Adrenal gland (tissue), 12 donors: Measurements from ENCODE around the gene VPS13D. TPM values are rescaled to one million over a fixed set of nuclear protein-coding genes. Genes with fewer than 3 reads are reported as not detected.

Experiments used
- DNase-seq, 7 donors: peaks; one replicate each; pipeline ENCODE4 v3.0.0-alpha.2; 2019 to 2020
- H3K27ac ChIP-seq, 5 donors: fragments of 200-600 bp; sonication (generic) in 4 of 5; 1 replicate in 3 of 5; 2 replicates in 2 of 5; pipeline versions ENCODE4 v1.5.1 to v1.8.0; 2016 to 2020; ENCODE audit warnings: mild to moderate bottlenecking in 1 of 5
- H3K27me3 ChIP-seq: fragments of 200-600 bp; 2 replicates; pipeline ENCODE4 v1.8.0; 2021
- H3K36me3 ChIP-seq, 2 donors: fragments of 200-600 bp; replicated peaks in 1 of 2; 1 replicate in 1 of 2; 2 replicates in 1 of 2; pipeline versions ENCODE4 v1.5.1 to v1.8.0; 2018 to 2022
- H3K4me1 ChIP-seq, 2 donors: fragments of 200-600 bp; replicated peaks in 1 of 2; 1 replicate in 1 of 2; 2 replicates in 1 of 2; pipeline versions ENCODE4 v1.5.1 to v1.8.0; 2018 to 2021
- H3K4me3 ChIP-seq, 4 donors: fragments of 200-600 bp; sonication (generic) in 3 of 4; one replicate each; pipeline ENCODE4 v1.5.1; 2016 to 2018
- H3K9me3 ChIP-seq, 3 donors: fragments of 200-600 bp; sonication (generic) in 1 of 3; replicated peaks in 1 of 3; 1 replicate in 2 of 3; 2 replicates in 1 of 3; pipeline versions ENCODE4 v1.5.1 to v1.8.0; 2016 to 2021
- CTCF ChIP-seq, 6 experiments: fragments of 450-650 bp in 4 of 6; fragments of 200-600 bp in 2 of 6; sonication (generic) in 1 of 6; IDR thresholded peaks; 1 replicate in 5 of 6; 2 replicates in 1 of 6; pipeline versions ENCODE4 v1.5.1 to v1.8.0; 2016 to 2021; ENCODE audit warnings: antibody characterized with exemption in 6 of 6, mild to moderate bottlenecking in 2 of 6, moderate library complexity in 1 of 6
- POLR2A ChIP-seq, 2 donors: fragments of 450-650 bp; IDR thresholded peaks; one replicate each; pipeline ENCODE4 v1.6.1; 2017; ENCODE audit warnings: antibody characterized with exemption in 2 of 2, mild to moderate bottlenecking in 2 of 2, moderate library complexity in 1 of 2
- WGBS, 4 donors: extraction: QIAGEN DNeasy Blood & Tissue Kit in 2 of 4; methylation state at CpG; one replicate each; pipeline versions ENCODE4 v1.1.5 to v1.1.7; 2013 to 2017; 5-methylcytosine and 5-hydroxymethylcytosine counted together
- intact Hi-C, 2 donors: fragments of 100-400 bp; cut with DNase I; formaldehyde crosslinking; loops; one replicate each; pipeline versions ENCODE4 v1.14.1 to v1.15.0; 2022 to 2023
- polyA plus RNA-seq, 3 donors: library from polyadenylated mRNA; stranded (reverse); fragments of 200-250 nt in 2 of 3; fragments of 350-450 nt in 1 of 3; fragmentation: Illumina TruSeq in 1 of 3; extraction: RNeasy Lipid Tissue Mini Kit (QIAGEN cat#74804) in 1 of 3; gene quantifications; one replicate each; pipeline ENCODE4 v1.2.3, GENCODE V29; 2013 to 2014
- total RNA-seq, 9 donors: library from RNA; depleted of rRNA in 4 of 9; stranded (reverse); fragments of >200 nt in 4 of 9; fragments of 120-200 nt in 1 of 9; fragmentation: NEBNext Ultra II Directional in 1 of 9; extraction: Animal tissue kit (Norgen Biotek cat#: 25700) in 1 of 9; gene quantifications; one replicate each; pipeline versions ENCODE4 v1.1.0 to v1.2.4, GENCODE V29; 2013 to 2023
- donor health status: healthy with polysubstance abuse.
- donor health status: Bipolar disorder and iron deficiency.
- donor health status: DM: yes; HTN: yes; CAD: no.
- donor health status: DM: no; HTN: no; CAD: no.
- donor health status: DM: no; HTN: no; CAD: no.
- donor health status: DM: yes; HTN: yes; CAD: no.

Gene VPS13D
- total and polyA plus RNA-seq, 12 donors, result 17.0 to 62.3 (median 39.9) TPM

GRCh38 chr1:12346483-12347151 lies 116.8 kb downstream of the VPS13D start:
- Histone ChIP-seq H3K27ac (no peak overlapping the region), H3K4me3 (no peak overlapping the region), H3K9me3 (peaks cover 0 to 11% (median 10%) of the 10 kb centered on the region in 3 donors), H3K27me3 (no peaks in the 10 kb centered on the region), H3K4me1 (peaks cover 0 to 46% of the 10 kb centered on the region in 2 donors), H3K36me3 (peaks cover 0 to 42% of the 10 kb centered on the region in 2 donors)
- no peak for DNase-seq
- TF ChIP-seq POLR2A (IDR thresholded peaks at IDR 0.05), result no peak
- no peak for TF ChIP-seq CTCF (IDR thresholded peaks at IDR 0.05)
- WGBS, 4 donors, result 87 to 93% (median 89%) methylated on average over 5 of the region's 5 CpGs
- intact Hi-C loops, result no loop called here

- no peak for DNase-seq
- no peaks in the 10 kb centered on the region for H3K27me3 ChIP-seq
- H3K9me3 ChIP-seq, result peaks cover 0 to 11% (median 10%) of the 10 kb centered on the region in 3 donors
- intact Hi-C loops, result no loop called here
- no peak overlapping the region for H3K27ac ChIP-seq
- TF ChIP-seq CTCF (IDR thresholded peaks at IDR 0.05) (no peak), POLR2A (IDR thresholded peaks at IDR 0.05) (no peak)
- H3K4me3 ChIP-seq, result no peak overlapping the region
- H3K4me1 ChIP-seq, result peaks cover 0 to 32% of the 10 kb centered on the region in 2 donors
- WGBS, 4 donors, result 73 to 88% (median 81%) methylated on average over 1 of the region's 1 CpG
- peaks cover 0 to 42% of the 10 kb centered on the region in 2 donors for H3K36me3 ChIP-seq
Observed at GRCh38 chr1:12348113-12348512, 118.3 kb downstream of the VPS13D start.

- intact Hi-C loops, result no loop called here
- Histone ChIP-seq H3K9me3 (peaks cover 0 to 11% (median 10%) of the 10 kb centered on the region in 3 donors), H3K4me1 (no peaks in the 10 kb centered on the region), H3K27ac (no peak overlapping the region), H3K27me3 (no peaks in the 10 kb centered on the region), H3K36me3 (peaks cover 0 to 33% of the 10 kb centered on the region in 2 donors), H3K4me3 (no peak overlapping the region)
- TF ChIP-seq POLR2A (IDR thresholded peaks at IDR 0.05) (no peak), CTCF (IDR thresholded peaks at IDR 0.05) (no peak)
- no peak for DNase-seq
- 88 to 100% (median 96%) methylated on average over 1 of the region's 1 CpG for WGBS, 4 donors
Observed at GRCh38 chr1:12353981-12354380, 124.2 kb downstream of the VPS13D start.

GRCh38 chr1:12356004-12356890 lies 126.4 kb downstream of the VPS13D start:
- Histone ChIP-seq H3K9me3 (no peaks in the 10 kb centered on the region), H3K4me3 (no peak overlapping the region), H3K27me3 (no peaks in the 10 kb centered on the region), H3K27ac (no peak overlapping the region), H3K36me3 (peaks cover 0 to 21% of the 10 kb centered on the region in 2 donors), H3K4me1 (no peaks in the 10 kb centered on the region)
- no peak for DNase-seq
- intact Hi-C loops, result no loop called here
- 79 to 85% (median 82%) methylated on average over 8 of the region's 8 CpGs for WGBS, 4 donors
- TF ChIP-seq CTCF (IDR thresholded peaks at IDR 0.05) (no peak), POLR2A (IDR thresholded peaks at IDR 0.05) (no peak)
